GM21526 (cell line): ENCODE measurements around the gene MTIF3.
"Not testable (repeated sequence)": the region's sequence is repeated elsewhere in the genome, so short reads cannot be mapped to it uniquely, and the experiment has no call there.

ENCODE experiments used
- ATAC-seq: cut with Tn5 transposase; IDR thresholded peaks from one replicate; pipeline ENCODE4 v1.9.1; 2021; ENCODE audit warnings: moderate library complexity; ENCODE audit not compliant: unreplicated experiment, low FRiP score

MTIF3 gene

DNA sequence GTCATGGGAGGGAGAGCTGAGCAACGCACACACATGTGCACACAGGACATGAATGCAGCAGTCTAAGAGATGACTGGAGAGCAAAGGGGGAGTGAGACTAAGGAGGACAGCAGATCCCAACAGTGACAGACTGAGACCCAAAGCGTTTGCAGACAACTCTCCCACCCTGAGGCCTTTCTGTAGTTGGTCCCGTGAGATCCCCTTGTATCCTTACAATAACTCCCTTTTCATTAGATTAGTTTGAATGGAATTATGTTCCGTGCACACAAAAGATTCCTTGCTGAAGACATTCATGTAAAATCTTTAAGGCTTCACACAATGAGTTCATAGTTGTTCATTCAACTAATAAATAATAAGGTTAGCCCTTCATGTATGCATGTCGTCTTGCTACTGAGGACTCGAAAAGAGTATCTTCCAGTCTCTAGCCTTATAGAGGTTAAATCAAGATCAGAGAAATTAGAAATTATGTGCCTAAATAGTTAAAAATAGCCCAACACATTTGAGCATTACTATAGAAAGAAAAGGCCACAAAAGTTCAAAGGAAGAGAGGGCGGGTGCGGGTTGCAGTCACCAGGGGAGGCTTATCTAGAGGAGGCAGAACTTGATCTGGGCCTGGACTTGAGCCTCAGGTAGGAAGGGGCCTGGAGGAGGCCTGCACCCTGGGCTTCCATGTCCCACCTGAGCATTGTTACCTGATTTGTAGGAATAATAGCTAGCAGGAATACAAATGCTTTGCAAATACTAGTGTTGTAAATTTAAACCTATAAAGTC, 29.1 kb downstream of the MTIF3 start:
- no peak for ATAC-seq

- ATAC-seq = no peak
These were observed 31.0 kb downstream of the MTIF3 start for GRCh38 chr13:27419328-27419727.

DNA sequence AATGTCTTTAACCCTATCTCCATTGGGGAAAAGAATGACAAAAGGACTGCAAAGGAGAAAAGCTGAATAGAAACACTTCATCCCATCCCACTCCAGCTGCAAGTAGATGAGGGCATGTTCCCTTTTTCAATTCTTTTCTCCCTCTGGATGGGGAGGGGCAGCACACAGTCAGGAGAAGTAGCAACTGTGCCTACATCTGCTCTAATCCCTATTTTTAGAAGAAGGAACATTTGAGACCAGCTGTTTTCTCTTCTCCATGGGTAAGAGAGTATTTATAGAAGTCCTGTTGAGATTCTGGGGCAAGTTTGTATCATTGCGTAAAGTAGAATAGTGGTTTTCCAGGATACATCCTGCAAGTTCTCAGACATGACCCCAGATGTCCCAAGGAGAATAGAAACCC, 35.2 kb downstream of the MTIF3 start:
- ATAC-seq = no peak

- ATAC-seq = no peak
These were observed 39.0 kb downstream of the MTIF3 start for GRCh38 chr13:27411341-27411740.

- no peak for ATAC-seq
These were observed 41.4 kb downstream of the MTIF3 start for GRCh38 chr13:27409013-27409412.

DNA sequence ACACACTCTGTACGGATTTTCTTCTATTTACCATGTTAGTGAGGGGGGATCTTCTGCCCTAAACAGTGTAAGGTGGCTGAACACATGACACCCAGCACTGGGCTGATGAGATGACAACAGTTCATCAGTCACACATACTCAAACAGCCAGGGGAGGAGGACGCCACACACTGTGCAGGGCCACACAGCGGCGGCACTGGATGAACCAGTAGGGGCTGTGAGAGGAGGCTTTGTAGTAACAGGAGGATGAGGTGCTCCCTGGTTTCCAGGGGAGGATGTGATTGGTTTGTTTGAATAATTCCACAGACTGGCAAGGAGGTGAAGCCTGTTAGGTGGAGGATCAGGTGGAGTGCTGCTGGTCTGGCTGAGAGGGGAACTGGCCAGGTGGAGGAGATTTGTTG, 42.3 kb downstream of the MTIF3 start:
- ATAC-seq = no peak

- ATAC-seq = no peak
These were observed 44.0 kb downstream of the MTIF3 start for GRCh38 chr13:27406178-27406939.

- ATAC-seq = no peak
These were observed 44.7 kb downstream of the MTIF3 start for GRCh38 chr13:27405546-27406134.

DNA sequence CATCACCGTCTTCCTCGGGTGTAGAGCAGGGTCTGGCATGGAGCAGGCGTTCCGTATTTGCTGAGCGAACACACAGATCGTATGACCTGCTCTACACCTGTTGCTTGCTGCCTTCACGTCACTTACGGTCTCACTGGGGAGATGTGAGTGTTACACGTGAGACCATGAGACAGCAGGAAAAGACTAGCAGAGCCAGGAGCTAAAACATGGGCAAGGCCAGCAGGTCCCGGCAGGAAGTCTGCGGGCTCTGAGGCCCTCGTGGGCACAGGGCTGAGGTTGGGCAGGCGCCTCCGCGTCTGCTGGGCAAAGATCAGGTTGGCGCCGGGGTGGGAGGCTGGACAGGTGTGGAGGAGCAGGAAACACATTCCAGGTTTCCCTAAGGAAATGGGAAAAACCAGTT, 45.7 kb downstream of the MTIF3 start:
- ATAC-seq = no peak

GRCh38 chr13:27403727-27404385, 46.5 kb downstream of the MTIF3 start:
- ATAC-seq = no peak

GRCh38 chr13:27403203-27403678, 47.1 kb downstream of the MTIF3 start:
- no peak for ATAC-seq

GRCh38 chr13:27401210-27401609, 49.2 kb downstream of the MTIF3 start:
- ATAC-seq = no peak

DNA sequence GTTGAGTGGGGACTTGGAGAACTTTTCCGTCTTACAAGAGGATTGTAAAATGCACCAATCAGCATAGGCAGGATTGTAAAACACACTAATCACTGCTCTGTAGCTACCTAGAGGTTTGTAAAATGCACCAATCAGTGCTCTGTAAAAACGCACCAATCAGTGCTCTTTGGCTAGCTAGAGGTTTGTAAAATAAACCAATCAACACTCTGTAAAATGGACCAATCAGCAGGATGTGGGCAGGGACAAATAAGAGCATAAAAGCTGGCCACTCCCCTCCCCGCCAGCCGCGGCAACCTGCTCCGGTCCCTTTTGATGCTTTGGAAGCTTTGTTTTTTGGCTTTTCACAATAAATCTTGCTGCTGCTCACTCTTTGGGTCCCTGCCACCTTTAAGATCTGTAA, 50.0 kb downstream of the MTIF3 start:
- not testable (repeated sequence) for ATAC-seq

DNA sequence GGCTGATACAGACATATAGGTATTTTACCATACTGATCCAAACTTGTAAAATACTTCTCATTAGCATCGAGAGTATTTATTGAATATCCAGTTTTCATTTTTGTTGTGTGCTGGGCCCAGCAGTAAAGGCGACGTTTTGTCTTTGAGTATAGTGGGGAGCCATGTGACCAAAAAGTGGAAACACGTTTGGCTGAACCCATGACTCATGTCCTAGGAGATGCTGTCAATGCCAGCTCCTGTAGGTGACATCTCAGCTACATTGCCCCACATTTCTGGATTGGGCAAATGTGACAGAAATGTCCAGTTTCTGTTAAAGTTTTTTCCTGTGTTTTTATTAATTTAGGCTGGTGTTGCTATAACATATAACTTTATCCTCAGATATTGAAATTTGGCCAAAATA, 52.0 kb downstream of the MTIF3 start:
- no peak for ATAC-seq

GRCh38 chr13:27396252-27396846, 54.0 kb downstream of the MTIF3 start:
- no peak for ATAC-seq

DNA sequence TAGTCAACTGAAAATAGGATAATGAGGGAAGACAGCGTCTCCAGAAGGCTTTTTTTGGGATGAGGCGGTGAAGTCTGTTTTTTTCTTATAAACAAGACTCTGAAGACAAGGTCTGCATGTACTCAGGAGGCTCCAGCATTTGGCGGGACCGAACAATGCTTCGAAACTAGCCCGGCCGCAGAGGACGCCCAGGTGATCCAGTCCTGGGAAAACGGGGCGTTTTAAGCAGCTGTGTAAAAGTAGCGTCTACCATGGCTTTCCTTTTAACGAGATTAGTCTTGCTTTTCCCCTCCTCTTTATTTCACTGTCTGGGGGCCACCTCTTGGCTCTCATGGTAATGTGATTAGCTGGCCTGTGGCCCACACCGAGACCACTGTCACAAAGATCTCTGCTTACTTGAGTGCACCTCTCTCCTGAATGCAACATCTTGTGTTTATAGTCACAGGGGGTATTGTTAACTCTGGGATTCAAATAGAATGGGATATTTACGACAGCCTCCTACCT, 55.3 kb downstream of the MTIF3 start:
- no peak for ATAC-seq

DNA sequence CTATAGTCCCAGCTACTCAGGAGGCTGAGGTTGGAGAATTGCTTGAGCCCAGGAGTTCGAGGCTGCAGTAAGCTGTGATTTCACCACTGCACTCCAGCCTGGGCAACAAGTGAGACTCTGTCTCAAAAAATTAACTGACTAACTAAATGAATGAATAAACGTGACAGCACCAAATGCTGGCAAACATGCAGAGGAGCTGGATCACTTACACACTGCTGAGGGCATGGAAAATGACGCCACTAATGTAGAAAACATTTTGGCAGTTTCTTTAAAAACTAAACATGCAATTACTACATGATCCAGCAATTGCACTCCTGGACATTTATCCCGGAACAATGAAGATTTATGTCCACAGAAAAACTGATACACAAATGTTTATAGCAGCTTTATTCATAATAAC, 57.3 kb downstream of the MTIF3 start:
- no peak for ATAC-seq

GRCh38 chr13:27391471-27391870, 58.9 kb downstream of the MTIF3 start:
- ATAC-seq = no peak

DNA sequence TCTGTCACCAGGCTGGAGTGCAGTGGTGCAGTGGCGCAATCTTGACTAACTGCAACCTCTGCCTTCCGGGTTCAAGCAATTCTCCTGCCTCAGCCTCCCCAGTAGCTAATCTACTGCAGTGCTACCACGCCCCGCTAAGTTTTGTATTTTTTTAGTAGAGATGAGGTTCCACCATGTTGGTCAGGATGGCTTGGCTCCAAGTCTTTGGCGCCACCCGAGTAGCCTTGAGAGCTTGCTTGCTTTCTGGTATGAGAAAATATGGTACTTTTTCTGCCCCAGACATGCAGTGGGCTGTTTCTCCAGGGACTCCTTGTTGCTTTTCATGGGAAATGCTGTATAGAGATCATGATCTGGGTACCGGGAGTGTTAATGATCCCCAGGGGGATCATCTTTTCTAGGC, 60.5 kb downstream of the MTIF3 start:
- no peak for ATAC-seq

GRCh38 chr13:27388241-27388640, 62.1 kb downstream of the MTIF3 start:
- no peak for ATAC-seq
